ENCODE measurements around the gene PRR23A.

- no peak for TF ChIP-seq POLR2A (IDR thresholded peaks at IDR 0.05)
- TF ChIP-seq CTCF (IDR thresholded peaks at IDR 0.05), result no peak
These were observed at the start of gene PRR23A for GRCh38 chr3:139006051-139006716.

All from Peyer's patch (tissue), 4 donors.